Upper lobe of right lung (tissue), 1 donor: ENCODE results near the gene IL18. TPM values are rescaled to one million over a fixed set of nuclear protein-coding genes. Genes with fewer than 3 reads are reported as not detected.
A peak's percentile ranks its signal among the peaks of the same experiment; 100 is the strongest.

Experiments used
- ATAC-seq: fragments of 200-7000 bp; cut with Tn5 transposase; one replicate; pipeline ENCODE4 v1.9.1; 2020; ENCODE audit warnings: mild to moderate bottlenecking, moderate library complexity
- DNase-seq: peaks from one replicate; pipeline ENCODE4 v3.0.0-alpha.2; 2020
- H3K27ac ChIP-seq: fragments of 200-600 bp; one replicate; pipeline ENCODE4 v1.8.0; 2022
- H3K27me3 ChIP-seq: fragments of 200-600 bp; one replicate; pipeline ENCODE4 v1.8.0; 2022; ENCODE audit warnings: mild to moderate bottlenecking
- H3K36me3 ChIP-seq: fragments of 200-600 bp; one replicate; pipeline ENCODE4 v1.8.0; 2022
- H3K4me1 ChIP-seq: fragments of 200-600 bp; one replicate; pipeline ENCODE4 v1.8.0; 2022
- H3K4me3 ChIP-seq: fragments of 200-600 bp; one replicate; pipeline ENCODE4 v1.8.0; 2022; ENCODE audit warnings: mild to moderate bottlenecking
- H3K9me3 ChIP-seq: fragments of 200-600 bp; one replicate; pipeline ENCODE4 v1.8.0; 2022
- CTCF ChIP-seq: fragments of 200-600 bp; IDR thresholded peaks from one replicate; pipeline ENCODE4 v1.8.0; 2022; ENCODE audit warnings: antibody characterized with exemption
- intact Hi-C: fragments of 100-400 bp; cut with DNase I; formaldehyde crosslinking; loops from one replicate; pipeline ENCODE4 v1.11.0; 2022
- total RNA-seq: library from RNA; stranded (reverse); fragmentation: NEBNext Ultra II Directional; extraction: Animal tissue kit (Norgen Biotek cat#: 25700); gene quantifications from one replicate; pipeline ENCODE4 v1.2.1, GENCODE V29; 2021
- donor health status: DM: no; HTN: yes; CAD: no; lungs with severe emphysema.

The IL18 gene
- total RNA-seq, 1 donor from 2014 or later: 49.9 TPM

- no peaks in the 10 kb centered on the region for H3K36me3 ChIP-seq
- intact Hi-C loops: no loop called here
- no peaks in the 10 kb centered on the region for H3K4me1 ChIP-seq
- no peak for TF ChIP-seq CTCF
- H3K27ac ChIP-seq: no peak overlapping the region
- H3K9me3 ChIP-seq: no peaks in the 10 kb centered on the region
- H3K27me3 ChIP-seq: no peaks in the 10 kb centered on the region
- H3K4me3 ChIP-seq: no peak overlapping the region
- DNase-seq: no peak
- no peak for ATAC-seq
Observed at GRCh38 chr11:112185883-112186282, 22.0 kb upstream of the IL18 start.

GRCh38 chr11:112182867-112183266, 19.0 kb upstream of the IL18 start:
- Histone ChIP-seq H3K4me1 (no peaks in the 10 kb centered on the region), H3K27ac (no peak overlapping the region), H3K9me3 (no peaks in the 10 kb centered on the region), H3K4me3 (no peak overlapping the region), H3K27me3 (no peaks in the 10 kb centered on the region), H3K36me3 (no peaks in the 10 kb centered on the region)
- no peak for TF ChIP-seq CTCF
- no peak for ATAC-seq
- DNase-seq: no peak
- intact Hi-C loops: no loop called here

- Histone ChIP-seq H3K9me3 (no peaks in the 10 kb centered on the region), H3K27me3 (no peaks in the 10 kb centered on the region), H3K4me1 (peaks cover 5% of the 10 kb centered on the region), H3K4me3 (no peak overlapping the region), H3K36me3 (no peaks in the 10 kb centered on the region), H3K27ac (no peak overlapping the region)
- intact Hi-C loops: no loop called here
- DNase-seq (no peak), ATAC-seq (peak; percentile 82)
- TF ChIP-seq CTCF: no peak
Observed at GRCh38 chr11:112179601-112180000, 15.7 kb upstream of the IL18 start.

GRCh38 chr11:112178936-112179335, 15.0 kb upstream of the IL18 start:
- Histone ChIP-seq H3K4me1 (peaks cover 5% of the 10 kb centered on the region), H3K27me3 (no peaks in the 10 kb centered on the region), H3K9me3 (no peaks in the 10 kb centered on the region), H3K4me3 (no peak overlapping the region), H3K36me3 (no peaks in the 10 kb centered on the region), H3K27ac (no peak overlapping the region)
- TF ChIP-seq CTCF: no peak
- intact Hi-C loops: no loop called here
- ATAC-seq (no peak), DNase-seq (no peak)

GRCh38 chr11:112178428-112178827, 14.5 kb upstream of the IL18 start:
- DNase-seq (no peak), ATAC-seq (no peak)
- no peak overlapping the region for H3K27ac ChIP-seq
- no peaks in the 10 kb centered on the region for H3K36me3 ChIP-seq
- no peaks in the 10 kb centered on the region for H3K27me3 ChIP-seq
- peaks cover 5% of the 10 kb centered on the region for H3K4me1 ChIP-seq
- TF ChIP-seq CTCF: no peak
- intact Hi-C loops: no loop called here
- no peaks in the 10 kb centered on the region for H3K9me3 ChIP-seq
- H3K4me3 ChIP-seq: no peak overlapping the region

- no peaks in the 10 kb centered on the region for H3K36me3 ChIP-seq
- no peak overlapping the region for H3K27ac ChIP-seq
- intact Hi-C loops: no loop called here
- H3K27me3 ChIP-seq: no peaks in the 10 kb centered on the region
- ATAC-seq: peak; percentile 42
- peaks cover 5% of the 10 kb centered on the region for H3K4me1 ChIP-seq
- DNase-seq: no peak
- no peak overlapping the region for H3K4me3 ChIP-seq
- H3K9me3 ChIP-seq: no peaks in the 10 kb centered on the region
- TF ChIP-seq CTCF: no peak
Observed at GRCh38 chr11:112177589-112177988, 13.7 kb upstream of the IL18 start.
